Cardiac septum (tissue), 1 donor: ENCODE data around the gene MORC3. TPM values are rescaled to one million over a fixed set of nuclear protein-coding genes. Genes with fewer than 3 reads are reported as not detected.

Experiments used
- DNase-seq: peaks from one replicate; pipeline ENCODE4 v3.0.0-alpha.2; 2020; ENCODE audit warnings: low spot score
- intact Hi-C: fragments of 100-400 bp; cut with DNase I; formaldehyde crosslinking; loops from one replicate; pipeline ENCODE4 v1.14.0; 2022
- total RNA-seq: library from RNA; stranded (reverse); fragmentation: NEBNext Ultra II Directional; extraction: Animal tissue kit (Norgen Biotek cat#: 25700); gene quantifications from one replicate; pipeline ENCODE4 v1.2.1, GENCODE V29; 2021
- donor health status: DM: no; HTN: no; CAD: no.

The MORC3 gene
- total RNA-seq, 1 donor from 2014 or later = 18.5 TPM

GRCh38 chr21:36408568-36408967, 88.6 kb downstream of the MORC3 start:
- no peak for DNase-seq
- intact Hi-C loops = no loop called here

- no peak for DNase-seq
- intact Hi-C loops = no loop called here
Observed at GRCh38 chr21:36411301-36411700, 91.3 kb downstream of the MORC3 start.

GRCh38 chr21:36412916-36413315, 92.9 kb downstream of the MORC3 start:
- no peak for DNase-seq
- intact Hi-C loops = no loop called here

- DNase-seq = no peak
- intact Hi-C loops = no loop called here
Observed at GRCh38 chr21:36415375-36415774, 95.4 kb downstream of the MORC3 start.

- no peak for DNase-seq
- intact Hi-C loops = no loop called here
Observed at GRCh38 chr21:36419241-36419640, 99.2 kb downstream of the MORC3 start.

- peak; percentile 86 for DNase-seq
- intact Hi-C loops = loop anchor here (5.0 to 10.0 kb wide), 2 partner anchors 85 to 507 kb away; no protein-coding TSS in a partner anchor
Observed at GRCh38 chr21:36419996-36420395, 100.0 kb downstream of the MORC3 start.

- intact Hi-C loops = loop anchor here (5.0 to 10.0 kb wide), 2 partner anchors 84 to 507 kb away; no protein-coding TSS in a partner anchor
- DNase-seq = no peak
Observed at GRCh38 chr21:36420571-36421339, 100.8 kb downstream of the MORC3 start.

- DNase-seq = no peak
- intact Hi-C loops = loop anchor here (5.0 to 10.0 kb wide), 2 partner anchors 82 to 505 kb away; no protein-coding TSS in a partner anchor
Observed at GRCh38 chr21:36422279-36423098, 102.5 kb downstream of the MORC3 start.

GRCh38 chr21:36423771-36424433, 103.9 kb downstream of the MORC3 start:
- intact Hi-C loops = loop anchor here (5.0 to 10.0 kb wide), 2 partner anchors 81 to 503 kb away; no protein-coding TSS in a partner anchor
- DNase-seq = no peak

GRCh38 chr21:36424592-36424991, 104.6 kb downstream of the MORC3 start:
- intact Hi-C loops = loop anchor here (5.0 to 10.0 kb wide), 2 partner anchors 80 to 503 kb away; no protein-coding TSS in a partner anchor

GRCh38 chr21:36425286-36425685, 105.3 kb downstream of the MORC3 start:
- intact Hi-C loops = loop anchor here (10.0 kb wide), 1 partner anchor 80 kb away; no protein-coding TSS in a partner anchor
- no peak for DNase-seq

More at GRCh38 chr21:36424592-36424991, 104.6 kb downstream of the MORC3 start:
- DNase-seq = no peak

Other genes with a start within 250 kb of the MORC3 start
- 2.1 TPM for gene CBR3, start 185.1 kb upstream of the MORC3 start, total RNA-seq
- 7.6 TPM for gene DOP1B, start 163.4 kb upstream of the MORC3 start, total RNA-seq
- 0.62 TPM for gene CHAF1B, start 65.2 kb downstream of the MORC3 start, total RNA-seq
- not detected for gene CLDN14, start 159.9 kb downstream of the MORC3 start, total RNA-seq